HG02884 (cell line): Measurements from ENCODE around the gene ENTR1.
A peak's percentile ranks its signal among the peaks of the same experiment; 100 is the strongest.
"Not testable (repeated sequence)": the region's sequence is repeated elsewhere in the genome, so short reads cannot be mapped to it uniquely, and the experiment has no call there.

Source experiments
- ATAC-seq: cut with Tn5 transposase; IDR thresholded peaks from one replicate; pipeline ENCODE4 v1.9.1; 2021; ENCODE audit warnings: mild to moderate bottlenecking, moderate library complexity; ENCODE audit not compliant: unreplicated experiment

The ENTR1 gene

GRCh38 chr9:136421791-136422190 is 11.4 kb upstream of the ENTR1 start:
- no peak for ATAC-seq

GRCh38 chr9:136419092-136419420 is 8.6 kb upstream of the ENTR1 start:
- no peak for ATAC-seq

- no peak for ATAC-seq
Measured at GRCh38 chr9:136418182-136419091, 8.0 kb upstream of the ENTR1 start.

- ATAC-seq, result no peak
Measured at GRCh38 chr9:136416914-136417313, 6.5 kb upstream of the ENTR1 start.

GRCh38 chr9:136416427-136416826 is 6.0 kb upstream of the ENTR1 start:
- no peak for ATAC-seq

- ATAC-seq, result no peak
Measured at GRCh38 chr9:136412962-136413361, 2.5 kb upstream of the ENTR1 start.

- no peak for ATAC-seq
Measured at GRCh38 chr9:136411378-136411777, 964 bp upstream of the ENTR1 start.

GRCh38 chr9:136409557-136410455 is 608 bp downstream of the ENTR1 start:
- ATAC-seq, result peak; percentile 33

GRCh38 chr9:136407911-136408310 is 2.5 kb downstream of the ENTR1 start:
- ATAC-seq, result no peak

GRCh38 chr9:136407061-136407460 is 3.4 kb downstream of the ENTR1 start:
- not testable (repeated sequence) for ATAC-seq

GRCh38 chr9:136405904-136406303 is 4.5 kb downstream of the ENTR1 start:
- not testable (repeated sequence) for ATAC-seq

GRCh38 chr9:136405481-136405880 is 4.9 kb downstream of the ENTR1 start:
- no peak for ATAC-seq

- no peak for ATAC-seq
Measured at GRCh38 chr9:136404801-136405136, 5.6 kb downstream of the ENTR1 start.

- no peak for ATAC-seq
Measured at GRCh38 chr9:136403915-136404800, 6.3 kb downstream of the ENTR1 start.

GRCh38 chr9:136403538-136403914 is 6.9 kb downstream of the ENTR1 start:
- no peak for ATAC-seq

- no peak for ATAC-seq
Measured at GRCh38 chr9:136402067-136402466, 8.3 kb downstream of the ENTR1 start.

GRCh38 chr9:136401173-136401922 is 9.1 kb downstream of the ENTR1 start:
- ATAC-seq, result no peak

- peak; percentile 53 for ATAC-seq
Measured at GRCh38 chr9:136400038-136400834, 10.2 kb downstream of the ENTR1 start, which contains the start of gene SNAPC4. Gene SNAPC4, minus strand, starts transcription at chr9:136400170. Its CDS starts 1,742 bp downstream, at chr9:136398428.
